A549 (cell line): ENCODE measurements around the gene TCF4. TPM values are rescaled to one million over a fixed set of nuclear protein-coding genes. Genes with fewer than 3 reads are reported as not detected.

Source experiments
- ATAC-seq, 2 experiments: fragments of 200-7000 bp in 1 of 2; fragments of >200 bp in 1 of 2; cut with Nextera tagmentation in 1 of 2; cut with Tn5 transposase in 1 of 2; 3 replicates each; pipeline versions ENCODE4 v1.8.0 to v1.9.1; 2018 to 2020; ENCODE audit warnings: mild to moderate bottlenecking in 1 of 2, moderate library complexity in 1 of 2
- CTCF ChIA-PET: fragments of 300-600 bp; sonication (Branson Sonifier 250); formaldehyde crosslinking; extraction: SDS; loops from one replicate; lab custom pipeline; 2021; ENCODE audit warnings: antibody characterized with exemption, inconsistent platforms; lab: Yijun Ruan, JAX
- POLR2A ChIA-PET: fragments of 350-600 bp; formaldehyde crosslinking; extraction: SDS; loops from one replicate; lab custom pipeline; 2021; ENCODE audit warnings: antibody characterized with exemption, inconsistent platforms; lab: Yijun Ruan, JAX
- DNase-seq, 2 experiments: peaks; one replicate each; pipeline versions ENCODE4 v3.0.0 to v3.0.0-alpha.2; 2011 to 2016; ENCODE audit warnings: low read depth in 1 of 2, low spot score in 1 of 2
- FAIRE-seq: peaks from 2 replicates; lab custom pipeline; 2011; peaks lifted over from hg19 to GRCh38; lab: Jason Lieb, UNC
- H3K27ac ChIP-seq, 2 experiments: fragments of >200 bp; sonication (Bioruptor Twin); formaldehyde crosslinking; 3 replicates each; pipeline ENCODE4 v1.5.1; 2016 to 2017
- H3K4me1 ChIP-seq: fragments of >200 bp; sonication (Bioruptor Twin); formaldehyde crosslinking; 3 replicates; pipeline ENCODE4 v1.6.1; 2016
- H3K4me2 ChIP-seq: fragments of >200 bp; sonication (Bioruptor Twin); formaldehyde crosslinking; 3 replicates; pipeline ENCODE4 v1.6.1; 2016
- H3K4me3 ChIP-seq: fragments of >200 bp; sonication (Bioruptor Twin); formaldehyde crosslinking; 3 replicates; pipeline ENCODE4 v1.5.1; 2016
- H3K9me3 ChIP-seq: fragments of >200 bp; sonication (Bioruptor Twin); formaldehyde crosslinking; 3 replicates; pipeline ENCODE4 v1.6.1; 2016
- BCL3 ChIP-seq: fragments of >200 bp; sonication (Bioruptor Twin); formaldehyde crosslinking; IDR thresholded peaks from 3 replicates; pipeline ENCODE4 v1.6.1; 2016
- BHLHE40 ChIP-seq: IDR thresholded peaks from 2 replicates; pipeline ENCODE4 v1.6.1; 2012; ENCODE audit warnings: low read depth, low read length, inconsistent platforms
- CEBPB ChIP-seq, 2 experiments: fragments of >200 bp in 1 of 2; sonication (Bioruptor Twin) in 1 of 2; formaldehyde crosslinking in 1 of 2; IDR thresholded peaks; 2 replicates each; pipeline ENCODE4 v1.6.1; 2012 to 2016
- ESRRA ChIP-seq: fragments of 150-350 bp; IDR thresholded peaks from 2 replicates; pipeline ENCODE4 v1.6.1; 2014; ENCODE audit warnings: mild to moderate bottlenecking, low read length, borderline replicate concordance
- FOSB ChIP-seq: fragments of 250-450 bp; sonication (Bioruptor Pico); IDR thresholded peaks from 2 replicates; pipeline ENCODE4 v1.5.0; 2020; ENCODE audit warnings: mild to moderate bottlenecking, moderate library complexity
- FOSL2 ChIP-seq, 2 experiments: fragments of 450-650 bp in 1 of 2; fragments of >200 bp in 1 of 2; sonication (Bioruptor Twin) in 1 of 2; formaldehyde crosslinking; IDR thresholded peaks; 2 replicates each; pipeline versions ENCODE4 v1.5.0 to v1.6.1; 2016 to 2020; ENCODE audit warnings: mild to moderate bottlenecking in 1 of 2, moderate library complexity in 1 of 2
- HDAC2 ChIP-seq: fragments of 200-600 bp; sonication (generic); IDR thresholded peaks from 2 replicates; pipeline ENCODE4 v1.6.1; 2016
- HEYL ChIP-seq: fragments of 250-450 bp; sonication (Bioruptor Pico); IDR thresholded peaks from 2 replicates; pipeline ENCODE4 v1.8.0; 2021; ENCODE audit warnings: mild to moderate bottlenecking, moderate library complexity
- HOXA7 ChIP-seq: fragments of 250-450 bp; sonication (Bioruptor Pico); IDR thresholded peaks from 2 replicates; pipeline ENCODE4 v1.5.0; 2020; ENCODE audit warnings: mild to moderate bottlenecking, moderate library complexity
- HOXB13 ChIP-seq: fragments of 250-450 bp; sonication (Bioruptor Pico); IDR thresholded peaks from 2 replicates; pipeline ENCODE4 v1.5.0; 2020; ENCODE audit warnings: low read depth, mild to moderate bottlenecking, moderate library complexity
- HOXB5 ChIP-seq: fragments of 250-450 bp; sonication (Bioruptor Pico); IDR thresholded peaks from 2 replicates; pipeline ENCODE4 v1.5.0; 2020; ENCODE audit warnings: mild to moderate bottlenecking, moderate library complexity
- MAFK ChIP-seq: fragments of 450-650 bp; IDR thresholded peaks from 2 replicates; pipeline ENCODE4 v1.6.1; 2014; ENCODE audit not compliant: partially characterized antibody
- NPAS2 ChIP-seq: fragments of 250-450 bp; sonication (Bioruptor Pico); IDR thresholded peaks from 2 replicates; pipeline ENCODE4 v1.8.0; 2022; ENCODE audit warnings: mild to moderate bottlenecking, moderate library complexity, borderline replicate concordance
- POLR2AphosphoS2 ChIP-seq: conservative IDR thresholded peaks from 2 replicates; pipeline ENCODE4 v1.6.1; 2012; ENCODE audit warnings: low read length, improper control_type of control experiment, inconsistent platforms
- RARB ChIP-seq: fragments of 250-450 bp; sonication (Bioruptor Pico); IDR thresholded peaks from 2 replicates; pipeline ENCODE4 v1.8.0; 2021; ENCODE audit warnings: mild to moderate bottlenecking, moderate library complexity
- RFX5 ChIP-seq: fragments of 450-650 bp; IDR thresholded peaks from 2 replicates; pipeline ENCODE4 v1.7.1; 2014; ENCODE audit warnings: antibody characterized with exemption, mild to moderate bottlenecking, moderate library complexity
- SREBF2 ChIP-seq: fragments of 450-650 bp; IDR thresholded peaks from 2 replicates; pipeline ENCODE4 v1.6.1; 2014; ENCODE audit warnings: mild to moderate bottlenecking, moderate library complexity
- TFCP2L1 ChIP-seq: fragments of 250-450 bp; sonication (Bioruptor Pico); IDR thresholded peaks from 2 replicates; pipeline ENCODE4 v1.5.0; 2021; ENCODE audit warnings: mild to moderate bottlenecking
- TP53 ChIP-seq: fragments of 250-450 bp; sonication (Bioruptor Pico); IDR thresholded peaks from 2 replicates; pipeline ENCODE4 v1.5.0; 2021; ENCODE audit warnings: mild to moderate bottlenecking, moderate library complexity
- WGBS: methylation state at CpG from one replicate; pipeline ENCODE4 v1.1.6; 2017; ENCODE audit errors: missing lambda C conversion rate; 5-methylcytosine and 5-hydroxymethylcytosine counted together
- polyA plus RNA-seq, 4 experiments: library from polyadenylated mRNA; depleted of rRNA in 3 of 4; stranded (reverse); fragments of >200 nt; fragmentation: RNase III in 1 of 4; extraction: RNeasy Plus Mini Kit Qiagen cat#74134 plus additional on column Dnase treatment in 1 of 4; gene quantifications; 2 replicates in 3 of 4; 3 replicates in 1 of 4; pipeline ENCODE4 v1.2.3, GENCODE V29; 2011 to 2017
- TF ChIP-seq, protein P1 (sequence below): fragments of >200 bp; sonication (Bioruptor Twin); formaldehyde crosslinking; IDR thresholded peaks from 3 replicates; pipeline ENCODE4 v1.5.1; 2016
- TF ChIP-seq, protein P2 (sequence below): fragments of 150-350 bp; IDR thresholded peaks from 2 replicates; pipeline ENCODE4 v1.6.1; 2014; ENCODE audit warnings: low read depth, mild to moderate bottlenecking, low read length

The TCF4 gene
- polyA plus RNA-seq, 2 of the 4 experiments (the other 2 are of a cell fraction): 3.0 to 4.0 TPM

- Histone ChIP-seq H3K4me2 (no peak overlapping the region), H3K4me1 (no peaks in the 10 kb centered on the region), H3K27ac (no peak overlapping the region), H3K4me3 (no peak overlapping the region), H3K9me3 (no peaks in the 10 kb centered on the region)
- ATAC-seq (no peak), DNase-seq (no peak), FAIRE-seq (no peak)
- WGBS: 42% methylated on average over 10 of the region's 10 CpGs
- TF ChIP-seq, protein P1, sequence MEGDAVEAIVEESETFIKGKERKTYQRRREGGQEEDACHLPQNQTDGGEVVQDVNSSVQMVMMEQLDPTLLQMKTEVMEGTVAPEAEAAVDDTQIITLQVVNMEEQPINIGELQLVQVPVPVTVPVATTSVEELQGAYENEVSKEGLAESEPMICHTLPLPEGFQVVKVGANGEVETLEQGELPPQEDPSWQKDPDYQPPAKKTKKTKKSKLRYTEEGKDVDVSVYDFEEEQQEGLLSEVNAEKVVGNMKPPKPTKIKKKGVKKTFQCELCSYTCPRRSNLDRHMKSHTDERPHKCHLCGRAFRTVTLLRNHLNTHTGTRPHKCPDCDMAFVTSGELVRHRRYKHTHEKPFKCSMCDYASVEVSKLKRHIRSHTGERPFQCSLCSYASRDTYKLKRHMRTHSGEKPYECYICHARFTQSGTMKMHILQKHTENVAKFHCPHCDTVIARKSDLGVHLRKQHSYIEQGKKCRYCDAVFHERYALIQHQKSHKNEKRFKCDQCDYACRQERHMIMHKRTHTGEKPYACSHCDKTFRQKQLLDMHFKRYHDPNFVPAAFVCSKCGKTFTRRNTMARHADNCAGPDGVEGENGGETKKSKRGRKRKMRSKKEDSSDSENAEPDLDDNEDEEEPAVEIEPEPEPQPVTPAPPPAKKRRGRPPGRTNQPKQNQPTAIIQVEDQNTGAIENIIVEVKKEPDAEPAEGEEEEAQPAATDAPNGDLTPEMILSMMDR: no peak
- CTCF ChIA-PET: no interaction called here
- POLR2A ChIA-PET: no interaction called here
These were observed 98.7 kb downstream of the TCF4 start for GRCh38 chr18:55489034-55489986.

DNA sequence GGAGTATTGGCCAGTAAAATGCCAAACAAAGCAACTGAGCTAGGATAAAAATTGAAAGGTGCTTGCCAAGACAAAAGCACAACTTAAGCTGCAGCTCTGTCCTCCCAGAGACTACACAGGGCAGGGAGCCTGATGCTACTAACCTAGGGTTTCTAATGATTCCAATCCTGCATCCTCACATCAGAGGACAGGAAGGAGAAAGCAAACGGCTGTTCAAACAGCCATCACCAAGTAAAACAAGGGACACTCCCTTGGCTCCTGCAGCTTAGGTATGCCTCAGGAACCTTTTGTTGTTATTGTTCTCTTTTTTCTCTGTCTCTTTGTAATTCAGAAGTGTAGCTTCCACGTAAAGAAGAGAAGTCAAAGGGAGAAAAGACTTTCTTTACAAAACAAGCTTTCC lies 99.5 kb downstream of the TCF4 start:
- TF ChIP-seq RARB (CRISPR knock-in tag) (no peak), CEBPB (IDR thresholded peaks at IDR 0.05) (no peak), HEYL (CRISPR knock-in tag) (no peak), TP53 (CRISPR knock-in tag) (no peak), POLR2AphosphoS2 (no peak), BHLHE40 (no peak), FOSB (CRISPR knock-in tag) (no peak), HOXA7 (CRISPR knock-in tag) (no peak)
- TF ChIP-seq, protein P2, sequence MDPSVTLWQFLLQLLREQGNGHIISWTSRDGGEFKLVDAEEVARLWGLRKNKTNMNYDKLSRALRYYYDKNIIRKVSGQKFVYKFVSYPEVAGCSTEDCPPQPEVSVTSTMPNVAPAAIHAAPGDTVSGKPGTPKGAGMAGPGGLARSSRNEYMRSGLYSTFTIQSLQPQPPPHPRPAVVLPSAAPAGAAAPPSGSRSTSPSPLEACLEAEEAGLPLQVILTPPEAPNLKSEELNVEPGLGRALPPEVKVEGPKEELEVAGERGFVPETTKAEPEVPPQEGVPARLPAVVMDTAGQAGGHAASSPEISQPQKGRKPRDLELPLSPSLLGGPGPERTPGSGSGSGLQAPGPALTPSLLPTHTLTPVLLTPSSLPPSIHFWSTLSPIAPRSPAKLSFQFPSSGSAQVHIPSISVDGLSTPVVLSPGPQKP: no peak
- POLR2A ChIA-PET: no interaction called here
- no peaks in the 10 kb centered on the region for H3K4me1 ChIP-seq
- FAIRE-seq (no peak), ATAC-seq (no peak), DNase-seq (no peak)
- H3K27ac ChIP-seq: no peak overlapping the region
- no peak overlapping the region for H3K4me3 ChIP-seq
- H3K9me3 ChIP-seq: no peaks in the 10 kb centered on the region
- CTCF ChIA-PET: no interaction called here
- 20% methylated on average over 2 of the region's 2 CpGs for WGBS
- H3K4me2 ChIP-seq: no peak overlapping the region

- ATAC-seq (no peak), FAIRE-seq (no peak), DNase-seq (no peak)
- no peak overlapping the region for H3K27ac ChIP-seq
- 50% methylated on average over 4 of the region's 4 CpGs for WGBS
- H3K9me3 ChIP-seq: no peaks in the 10 kb centered on the region
- no peaks in the 10 kb centered on the region for H3K4me1 ChIP-seq
- H3K4me2 ChIP-seq: no peak overlapping the region
- no peak for TF ChIP-seq HOXB5 (CRISPR knock-in tag)
- no peak for TF ChIP-seq FOSL2 (IDR thresholded peaks at IDR 0.05)
- TF ChIP-seq FOSL2 (CRISPR knock-in tag; IDR thresholded peaks at IDR 0.05): no peak
- TF ChIP-seq SREBF2: no peak
- TF ChIP-seq NPAS2 (CRISPR knock-in tag): no peak
- TF ChIP-seq BCL3: no peak
- TF ChIP-seq RFX5: no peak
- TF ChIP-seq TFCP2L1 (CRISPR knock-in tag): no peak
- no peak for TF ChIP-seq HDAC2
- TF ChIP-seq ESRRA: no peak
- no peak for TF ChIP-seq MAFK
- TF ChIP-seq HOXB13: no peak
- ChIA-PET CTCF (no interaction called here), POLR2A (no interaction called here)
- H3K4me3 ChIP-seq: no peak overlapping the region
These were observed 100.0 kb downstream of the TCF4 start for GRCh38 chr18:55487997-55488396.
